GM10847 (cell line): ENCODE results near the gene HOXC4.

Experiments used
- POLR2A ChIP-seq: IDR thresholded peaks from 2 replicates; pipeline ENCODE4 v1.6.1; 2011; ENCODE audit not compliant: insufficient read length; ENCODE audit errors: extremely low read depth

HOXC4 gene

DNA sequence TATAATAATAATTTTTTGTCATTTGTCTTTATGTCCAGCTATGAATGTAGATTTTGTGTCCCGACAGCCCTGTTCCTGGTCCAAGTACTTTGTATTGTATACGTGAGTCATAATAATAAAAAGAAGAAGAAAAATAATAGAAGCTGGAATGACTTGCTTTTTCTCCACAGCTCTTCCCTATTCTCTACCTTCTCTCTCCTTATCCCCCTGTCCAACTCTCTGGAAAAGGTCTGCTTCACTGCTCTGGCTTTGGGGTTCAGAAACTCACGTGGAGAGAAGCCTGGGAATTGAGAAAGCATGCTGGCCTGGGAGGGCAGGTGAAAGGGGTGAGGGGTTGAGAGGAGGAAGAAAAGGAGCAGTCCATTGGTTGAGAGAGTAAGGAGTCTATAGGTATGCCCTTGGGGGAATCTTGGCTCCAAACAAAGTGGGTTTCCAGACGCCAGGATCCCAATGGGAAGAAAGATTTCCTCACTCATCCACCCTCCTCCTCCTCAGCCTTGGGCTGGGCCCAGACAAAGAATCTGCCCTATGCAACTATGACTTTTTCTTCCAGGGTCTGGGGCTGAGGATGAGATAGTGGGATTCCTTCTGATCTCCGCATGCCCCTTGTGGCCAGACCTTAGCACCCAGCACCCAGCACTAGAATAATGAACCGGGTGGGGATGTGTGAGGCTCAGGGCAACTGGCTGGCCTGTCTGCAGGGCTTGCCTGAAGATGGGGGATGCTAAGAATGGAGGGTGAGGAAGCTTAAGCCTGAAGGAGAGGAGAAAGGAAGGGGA is 40.8 kb upstream of the HOXC4 start:
- TF ChIP-seq POLR2A = no peak

DNA sequence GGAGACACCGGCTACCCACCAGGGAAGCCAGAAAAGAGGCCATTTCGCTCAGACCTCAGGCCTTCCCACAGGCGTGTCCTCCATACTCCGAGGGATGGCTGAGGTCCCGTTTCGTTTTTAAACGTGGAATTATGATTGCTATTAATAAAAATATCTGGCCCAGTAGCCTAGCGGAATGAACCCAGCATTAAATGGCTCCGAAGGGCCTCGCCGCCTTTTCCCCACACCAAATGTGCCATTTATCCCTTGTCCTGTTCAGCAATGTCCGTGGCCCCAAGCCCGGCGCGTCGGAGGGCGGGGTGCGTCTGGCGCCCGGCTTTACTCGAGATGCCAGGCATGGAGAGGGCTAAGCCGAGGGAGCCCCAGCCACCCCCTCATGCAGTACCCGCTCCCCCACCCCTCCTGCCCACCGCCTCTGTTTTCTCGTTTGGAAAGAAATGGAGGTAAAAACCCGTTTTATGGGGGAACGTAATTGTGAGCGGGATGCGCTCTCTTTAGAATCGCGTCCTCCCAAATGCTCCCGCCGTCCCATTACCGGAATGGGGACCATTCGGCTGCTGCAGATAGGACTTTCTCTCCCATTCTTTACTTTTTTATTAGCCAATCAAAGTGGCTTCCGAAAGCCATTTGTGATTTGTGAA is 39.1 kb upstream of the HOXC4 start:
- TF ChIP-seq POLR2A = no peak

DNA sequence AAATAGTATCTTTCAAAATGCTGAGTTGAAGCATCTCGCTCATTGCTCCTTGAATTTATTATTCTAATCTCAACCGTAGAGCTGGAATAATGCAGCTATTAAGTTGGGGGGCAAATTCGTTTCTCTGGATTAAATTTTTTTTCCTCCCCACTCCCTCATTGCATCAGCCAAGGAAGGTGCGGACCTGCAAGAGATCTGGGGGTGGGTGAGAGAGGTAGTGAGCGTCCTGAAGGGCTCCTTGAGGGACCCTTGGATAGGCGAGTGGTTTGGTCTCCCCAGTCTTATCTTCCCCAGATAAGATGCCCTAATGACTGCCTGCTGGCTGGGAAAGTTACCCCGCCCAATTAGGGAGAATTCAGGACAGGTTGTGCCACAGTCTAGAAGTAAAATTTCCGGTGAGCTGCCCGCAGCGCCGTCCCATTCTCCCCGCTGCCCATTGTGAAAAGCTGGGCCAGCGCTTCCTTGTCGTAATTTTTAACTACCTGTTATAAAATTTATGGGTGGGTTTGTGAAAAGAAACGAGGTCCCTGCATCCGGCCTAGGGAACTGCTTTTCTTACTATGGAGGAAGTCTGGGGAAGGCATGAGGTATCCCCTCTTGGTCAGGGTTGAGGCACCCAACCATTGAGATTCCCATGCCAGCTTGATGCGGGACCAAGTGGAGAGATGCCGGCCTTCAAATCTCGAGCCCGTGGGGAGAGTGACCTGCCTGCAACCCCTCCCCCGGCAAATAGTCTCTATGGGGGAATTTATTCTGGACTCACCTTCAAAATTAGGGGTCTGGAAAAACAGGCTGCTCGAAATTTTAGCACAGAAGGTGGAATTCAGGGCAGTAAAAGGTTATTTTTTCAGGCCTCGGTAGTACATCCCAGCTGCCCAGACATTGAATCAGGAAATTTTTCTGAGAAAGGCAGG is 38.4 kb upstream of the HOXC4 start:
- TF ChIP-seq POLR2A = no peak

DNA sequence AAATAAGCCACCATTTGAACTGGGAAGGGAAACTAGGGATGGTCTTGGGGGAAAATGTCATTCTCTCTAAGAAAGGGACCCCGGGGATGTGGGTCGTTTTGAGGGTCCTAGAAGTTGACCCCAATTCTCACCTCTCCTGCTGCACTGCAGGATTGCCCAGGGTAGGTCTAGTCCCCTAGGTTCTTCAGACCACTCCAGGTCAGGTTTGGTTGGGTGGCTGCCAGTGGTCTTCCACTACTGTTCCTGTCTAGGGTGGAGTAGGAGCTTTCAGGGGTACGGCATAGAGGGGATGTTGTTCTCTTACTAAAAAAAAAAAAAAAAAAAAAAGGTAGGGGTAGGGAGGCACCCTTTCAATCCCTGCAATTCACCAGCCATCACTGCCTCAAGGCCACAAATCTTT is 37.6 kb upstream of the HOXC4 start:
- no peak for TF ChIP-seq POLR2A

DNA sequence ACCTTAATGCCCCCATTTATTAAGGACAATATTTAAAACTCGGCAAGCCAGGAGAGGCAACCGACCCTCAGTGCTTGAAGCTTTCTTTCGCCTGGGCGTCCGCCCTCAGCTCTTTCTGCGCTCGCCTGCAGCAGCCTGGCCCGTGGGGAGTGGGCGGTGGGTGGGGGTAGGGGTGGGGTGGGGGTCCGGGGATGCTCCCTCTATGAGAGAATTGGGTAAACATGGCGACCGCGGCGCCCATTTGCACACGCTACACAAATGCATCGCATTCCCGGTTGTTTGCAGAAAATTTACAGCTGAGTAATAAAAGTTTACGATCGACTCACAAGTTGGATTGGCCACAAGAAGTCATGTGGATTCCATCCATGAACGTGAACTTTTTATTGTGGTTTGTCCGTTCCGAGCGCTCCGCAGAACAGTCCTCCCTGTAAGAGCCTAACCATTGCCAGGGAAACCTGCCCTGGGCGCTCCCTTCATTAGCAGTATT is 37.1 kb upstream of the HOXC4 start:
- TF ChIP-seq POLR2A = no peak

DNA sequence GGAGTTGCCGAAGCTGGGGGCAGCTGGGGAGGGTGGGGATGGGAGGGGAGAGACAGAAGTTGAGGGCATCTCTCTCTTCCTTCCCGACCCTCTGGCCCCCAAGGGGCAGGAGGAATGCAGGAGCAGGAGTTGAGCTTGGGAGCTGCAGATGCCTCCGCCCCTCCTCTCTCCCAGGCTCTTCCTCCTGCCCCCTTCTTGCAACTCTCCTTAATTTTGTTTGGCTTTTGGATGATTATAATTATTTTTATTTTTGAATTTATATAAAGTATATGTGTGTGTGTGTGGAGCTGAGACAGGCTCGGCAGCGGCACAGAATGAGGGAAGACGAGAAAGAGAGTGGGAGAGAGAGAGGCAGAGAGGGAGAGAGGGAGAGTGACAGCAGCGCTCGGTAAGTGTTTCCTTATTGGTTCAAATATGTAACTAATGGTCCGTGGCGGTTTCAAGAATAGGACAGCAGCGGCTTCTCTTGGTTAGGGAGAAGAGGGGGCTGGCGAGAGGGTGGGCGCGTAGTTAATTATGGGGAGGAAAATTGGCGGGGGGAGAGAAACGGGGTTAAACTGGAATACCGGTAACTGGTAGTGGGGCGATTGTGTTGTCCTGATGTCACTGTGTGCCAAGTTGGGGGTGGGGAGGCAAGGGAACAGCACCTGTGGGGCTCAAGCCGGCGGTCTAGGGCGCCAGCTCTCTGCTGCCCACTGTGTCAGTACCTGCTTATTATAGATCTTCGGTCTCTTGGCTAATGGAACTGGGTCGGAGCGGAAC is 36.4 kb upstream of the HOXC4 start:
- TF ChIP-seq POLR2A = no peak

DNA sequence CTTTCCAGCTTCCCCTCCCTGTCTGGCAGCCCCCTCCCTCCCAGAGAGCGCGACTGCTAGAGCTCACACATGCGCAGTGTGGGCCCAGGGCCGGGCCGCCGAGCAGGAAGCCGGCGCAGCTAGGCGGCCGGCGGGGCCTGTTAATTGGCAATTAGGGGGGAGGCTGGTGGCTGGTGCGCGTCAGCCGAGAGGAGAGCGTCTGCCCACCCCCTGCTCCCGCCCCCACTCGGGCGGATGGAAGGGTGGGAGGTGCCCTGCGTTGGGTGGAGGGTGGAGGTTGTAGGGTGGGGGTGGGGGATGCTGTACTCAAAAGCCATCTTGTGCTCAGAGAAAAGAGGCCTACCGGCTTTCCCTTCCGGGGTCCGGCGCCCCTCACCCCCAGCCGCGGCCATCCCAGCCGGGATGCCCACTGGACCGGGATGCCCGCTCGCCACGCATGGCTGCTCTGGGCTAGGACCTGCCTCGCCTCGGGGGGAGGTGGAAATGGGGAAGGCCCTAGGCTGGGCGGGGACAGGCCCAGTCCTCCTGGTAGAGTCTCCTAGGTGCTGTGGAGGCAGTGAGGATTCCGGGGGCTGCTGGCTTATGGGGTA is 35.7 kb upstream of the HOXC4 start:
- peak; percentile 63 for TF ChIP-seq POLR2A

DNA sequence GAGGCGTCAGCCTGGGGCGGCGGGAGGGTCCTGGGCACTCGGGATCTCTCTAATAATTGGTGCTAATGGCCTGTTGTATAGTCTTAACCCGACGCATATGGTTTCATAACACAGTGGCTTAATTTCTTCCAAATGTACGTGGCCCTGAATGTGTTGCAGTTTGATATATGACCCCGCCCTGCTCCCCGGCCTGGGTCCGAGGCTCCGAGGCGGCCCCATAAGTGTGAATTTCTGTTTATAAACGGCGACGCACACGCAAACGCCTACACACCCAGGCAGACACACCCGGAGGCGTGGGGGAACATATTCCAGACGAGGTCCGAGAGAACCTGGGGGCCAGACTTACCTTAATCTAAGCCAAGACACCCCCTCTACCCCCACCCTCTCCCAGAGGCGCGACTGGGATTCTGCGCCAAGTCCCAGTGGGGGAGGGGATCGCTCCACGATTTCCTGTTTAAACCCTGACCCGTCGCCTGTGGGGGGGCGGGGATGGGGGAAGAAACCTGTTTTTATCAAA is 35.1 kb upstream of the HOXC4 start:
- no peak for TF ChIP-seq POLR2A

DNA sequence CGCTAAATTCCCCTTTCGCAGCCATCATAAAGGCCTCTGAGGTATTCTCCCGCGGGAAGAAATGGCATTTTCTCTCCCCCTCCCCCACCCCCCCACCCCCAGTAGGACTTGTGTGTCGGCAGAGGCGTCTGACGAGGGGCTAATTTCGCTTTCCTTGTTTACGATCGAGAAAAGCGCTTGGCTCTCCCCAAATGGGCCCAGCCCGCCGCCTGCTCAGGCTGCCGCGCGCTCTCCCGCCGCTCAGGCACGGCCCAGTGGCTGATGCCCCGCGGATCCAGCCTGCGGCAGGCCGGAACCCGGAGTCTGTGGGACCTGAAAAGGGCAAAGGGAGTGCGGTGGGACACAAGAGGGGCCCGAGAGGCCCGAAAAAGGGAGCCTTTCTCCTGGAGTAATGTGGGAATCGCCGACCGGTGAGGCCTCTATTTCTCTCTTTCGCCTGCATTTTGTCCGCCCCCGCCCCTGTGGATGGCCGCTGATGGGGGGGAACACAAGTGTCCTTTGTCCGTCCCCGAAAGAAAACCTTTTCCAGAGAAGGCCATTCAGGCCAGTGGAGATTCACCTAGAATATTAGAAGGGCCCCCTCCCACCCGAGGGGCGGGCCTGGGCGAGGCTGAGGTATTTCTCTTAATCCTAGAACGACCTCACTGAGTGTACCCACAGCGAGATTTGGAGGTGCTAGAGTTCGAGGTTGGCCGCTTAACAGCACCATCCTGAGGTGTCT is 34.4 kb upstream of the HOXC4 start:
- TF ChIP-seq POLR2A = no peak

DNA sequence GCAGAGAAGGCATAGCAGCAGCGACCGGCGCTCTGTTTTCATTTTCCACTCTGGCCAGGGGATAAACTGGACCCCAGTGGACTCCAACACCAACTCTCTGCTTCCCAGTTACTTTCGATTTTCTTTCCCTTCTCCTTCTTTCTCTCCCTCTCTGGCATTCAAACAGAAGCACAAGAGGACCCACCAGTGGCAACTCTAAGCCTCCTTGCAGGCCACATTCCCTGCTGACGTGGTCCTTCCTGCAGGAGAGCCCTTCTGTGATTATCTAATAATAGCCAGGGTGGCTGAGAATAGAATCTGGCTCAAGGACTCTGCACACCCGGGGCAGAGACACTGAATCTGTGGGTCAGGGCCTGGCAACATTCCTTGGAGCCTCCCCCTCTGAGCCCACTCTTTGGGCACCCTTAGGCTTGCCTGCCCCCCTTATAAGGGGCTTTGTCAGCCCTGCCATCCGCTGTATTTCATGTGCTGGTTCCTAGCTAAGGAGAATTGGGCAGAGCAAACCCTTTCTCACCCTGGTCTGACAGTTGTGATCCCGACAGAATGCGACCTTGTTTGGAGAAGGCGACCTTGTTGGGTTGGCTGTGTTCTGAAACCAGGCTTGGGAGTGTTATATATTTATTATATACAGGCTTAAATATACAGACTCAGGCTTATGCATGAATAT is 33.6 kb upstream of the HOXC4 start:
- no peak for TF ChIP-seq POLR2A

DNA sequence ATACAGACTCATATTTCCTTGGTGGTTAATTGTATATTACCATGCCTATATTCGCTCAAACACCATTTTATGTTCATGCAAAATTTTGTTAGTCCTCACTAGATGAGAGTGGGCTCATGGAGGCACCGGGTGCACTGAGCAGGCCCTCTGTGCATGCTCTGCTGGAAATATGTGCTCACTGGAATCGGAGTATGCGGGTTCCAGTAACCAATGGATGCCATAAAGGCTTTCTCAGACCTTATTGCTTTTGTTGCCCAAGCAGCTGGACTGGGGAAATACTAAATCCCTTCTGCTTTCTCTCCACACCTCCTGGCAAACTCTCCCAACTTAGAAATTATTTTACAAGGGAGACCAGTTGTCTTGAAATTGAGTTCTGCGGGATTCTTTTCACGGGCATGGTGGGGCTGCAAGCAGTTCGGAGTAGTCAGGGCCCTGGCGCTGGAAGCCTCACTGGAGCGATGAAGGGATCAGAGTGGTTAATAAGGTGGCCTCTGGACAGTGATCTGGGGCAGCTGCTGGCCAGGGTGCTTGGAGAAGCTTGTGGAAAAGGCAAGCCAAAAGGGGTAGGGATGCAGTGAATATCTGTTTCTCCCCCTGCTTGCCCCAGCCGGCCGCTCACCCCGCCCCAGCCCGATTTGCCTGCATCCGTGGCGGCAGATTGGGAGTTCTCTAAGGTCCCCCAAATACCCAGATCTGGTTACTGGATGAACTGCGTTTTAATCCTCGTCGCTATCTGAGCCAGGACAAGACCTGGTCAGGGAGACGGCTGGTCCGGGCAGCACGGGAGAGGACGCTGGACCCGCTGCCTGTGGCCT is 32.8 kb upstream of the HOXC4 start:
- no peak for TF ChIP-seq POLR2A

DNA sequence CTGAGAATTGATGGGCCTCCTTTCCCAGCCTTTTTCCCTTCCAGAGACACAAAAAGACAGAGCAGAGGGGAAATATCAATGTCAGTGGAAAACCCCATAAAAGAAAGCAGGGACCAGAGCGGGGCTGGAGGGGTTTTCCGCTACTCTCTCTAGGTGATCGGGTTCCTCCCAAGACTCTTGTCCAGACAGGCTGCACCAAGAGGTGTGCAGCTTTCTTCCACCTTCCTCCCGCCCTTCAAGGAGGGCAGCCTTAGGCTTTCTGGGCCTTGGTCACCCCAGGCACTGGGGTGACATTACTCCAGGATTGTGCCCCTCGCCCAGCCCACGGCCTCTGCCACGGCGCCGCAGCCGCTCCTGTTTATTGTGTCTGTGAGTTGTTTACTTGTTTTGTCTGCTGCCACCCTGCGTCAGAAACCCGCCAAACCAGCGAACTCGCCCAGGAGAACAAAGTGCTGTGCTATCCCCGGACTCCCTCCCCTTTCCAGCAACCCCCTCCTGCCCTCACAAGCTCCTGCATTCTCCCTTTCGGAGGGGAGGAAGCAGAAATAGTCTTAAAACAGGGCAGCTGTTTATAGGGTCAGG is 32.1 kb upstream of the HOXC4 start:
- TF ChIP-seq POLR2A = no peak
